ENCODE measurements around the gene IFNB1.

- TF ChIP-seq CTCF (IDR thresholded peaks at IDR 0.05 in 8 of 11, conservative IDR thresholded peaks at IDR 0.05 in 3 of 11) (no peak), POLR2A (IDR thresholded peaks at IDR 0.05) (no peak)
Measured at GRCh38 chr9:21084242-21084850, 6.6 kb upstream of the IFNB1 start.

All from spleen (tissue), 7 donors.